HepG2 (cell line): ENCODE data around the gene YPEL5. TPM values are rescaled to one million over a fixed set of nuclear protein-coding genes. Genes with fewer than 3 reads are reported as not detected.
A peak's percentile ranks its signal among the peaks of the same experiment; 100 is the strongest.

Experiments
- BRCA1 ChIP-seq: sonication (generic); formaldehyde crosslinking; IDR thresholded peaks from 2 replicates; pipeline ENCODE4 v1.4.0; 2020; ENCODE audit warnings: missing genetic modification reagents
- CEBPB ChIP-seq: IDR thresholded peaks from 2 replicates; pipeline ENCODE4 v1.6.1; 2011; ENCODE audit warnings: low read depth, low read length, improper control_type of control experiment, borderline replicate concordance
- FOSL2 ChIP-seq: sonication (generic); formaldehyde crosslinking; IDR thresholded peaks from 2 replicates; pipeline ENCODE4 v1.4.0; 2020; ENCODE audit warnings: missing genetic modification reagents
- FOXA1 ChIP-seq, 2 experiments: fragments of 450-650 bp in 1 of 2; sonication (generic) in 1 of 2; formaldehyde crosslinking in 1 of 2; IDR thresholded peaks; 2 replicates each; pipeline versions ENCODE4 v1.4.0 to v1.6.1; 2016 to 2020; ENCODE audit warnings: missing genetic modification reagents in 1 of 2
- FOXA3 ChIP-seq: IDR thresholded peaks from 2 replicates; pipeline ENCODE4 v1.6.1; 2016; ENCODE audit warnings: missing genetic modification reagents, missing compliant biosample characterization
- FOXK1 ChIP-seq: sonication (generic); formaldehyde crosslinking; IDR thresholded peaks from 2 replicates; pipeline ENCODE4 v1.4.0; 2020; ENCODE audit warnings: low read depth, missing genetic modification reagents, borderline replicate concordance
- FOXP1 ChIP-seq, 2 experiments: fragments of 450-650 bp in 1 of 2; IDR thresholded peaks; 2 replicates each; pipeline ENCODE4 v1.6.1; 2017 to 2018; ENCODE audit warnings: antibody characterized with exemption in 1 of 2
- GATAD2A ChIP-seq: IDR thresholded peaks from 2 replicates; pipeline ENCODE4 v1.6.1; 2016
- HNF4A ChIP-seq: sonication (generic); formaldehyde crosslinking; IDR thresholded peaks from 2 replicates; pipeline ENCODE4 v1.4.0; 2020; ENCODE audit warnings: missing genetic modification reagents
- HOXD1 ChIP-seq: sonication (generic); formaldehyde crosslinking; IDR thresholded peaks from 2 replicates; pipeline ENCODE4 v1.5.0; 2020; ENCODE audit warnings: missing genetic modification reagents
- MEF2D ChIP-seq: sonication (generic); formaldehyde crosslinking; IDR thresholded peaks from 2 replicates; pipeline ENCODE4 v1.5.1; 2020; ENCODE audit warnings: mild to moderate bottlenecking, missing genetic modification reagents
- POLR2G ChIP-seq: fragments of 200-400 bp; formaldehyde crosslinking; IDR thresholded peaks from 2 replicates; pipeline ENCODE4 v1.6.1; 2018; ENCODE audit warnings: mild to moderate bottlenecking, low read depth, low read length, moderate library complexity
- THAP11 ChIP-seq: IDR thresholded peaks from 2 replicates; pipeline ENCODE4 v1.6.1; 2016; ENCODE audit warnings: missing biosample characterization, missing genetic modification reagents
- ZBTB3 ChIP-seq: sonication (generic); formaldehyde crosslinking; IDR thresholded peaks from 2 replicates; pipeline ENCODE4 v1.4.0; 2020; ENCODE audit warnings: low read depth, mild to moderate bottlenecking, moderate library complexity, missing genetic modification reagents, borderline replicate concordance
- ZFP1 ChIP-seq: IDR thresholded peaks from 2 replicates; pipeline ENCODE4 v1.6.1; 2016
- ZNF12 ChIP-seq: sonication (generic); formaldehyde crosslinking; IDR thresholded peaks from 2 replicates; pipeline ENCODE4 v1.5.0; 2020; ENCODE audit warnings: missing genetic modification reagents
- ZNF264 ChIP-seq: sonication (generic); formaldehyde crosslinking; IDR thresholded peaks from 2 replicates; pipeline ENCODE4 v1.4.0; 2020; ENCODE audit warnings: missing genetic modification reagents
- ZNF616 ChIP-seq: sonication (generic); formaldehyde crosslinking; IDR thresholded peaks from 2 replicates; pipeline ENCODE4 v1.5.0; 2020; ENCODE audit warnings: low read depth, mild to moderate bottlenecking, missing genetic modification reagents
- ZNF644 ChIP-seq: IDR thresholded peaks from 2 replicates; pipeline ENCODE4 v1.6.1; 2016; ENCODE audit warnings: low read depth
- ZNF724P ChIP-seq: sonication (generic); formaldehyde crosslinking; IDR thresholded peaks from 2 replicates; pipeline ENCODE4 v1.8.0; 2022; ENCODE audit warnings: missing genetic modification reagents, borderline replicate concordance
- polyA plus RNA-seq, 8 experiments: library from polyadenylated mRNA; depleted of rRNA in 3 of 8; stranded (reverse) in 7 of 8; unstranded in 1 of 8; fragments of >200 nt; fragmentation: Illumina TruSeq in 4 of 8; extraction: Trizol in 4 of 8; gene quantifications; 2 replicates each; pipeline versions ENCODE4 v1.2.1 to v1.2.3, GENCODE V29; 2011 to 2016; ENCODE audit warnings: low read depth in 4 of 8, missing spikeins in 1 of 8, mixed read lengths in 1 of 8; ENCODE audit not compliant: insufficient read depth in 1 of 8
- total RNA-seq, 5 experiments: library from RNA; depleted of rRNA; stranded (reverse); fragments of >200 nt; fragmentation: Illumina TruSeq; extraction: Trizol; gene quantifications; 2 replicates each; pipeline ENCODE4 v1.2.3, GENCODE V29; 2016; ENCODE audit warnings: low read depth in 1 of 5
- TF ChIP-seq, protein P1 (sequence below): sonication (generic); formaldehyde crosslinking; IDR thresholded peaks from 2 replicates; pipeline ENCODE4 v1.9.0; 2021; ENCODE audit warnings: mild to moderate bottlenecking, missing genetic modification reagents
- TF ChIP-seq, protein P2 (sequence below): IDR thresholded peaks from 2 replicates; pipeline ENCODE4 v1.4.0; 2020; ENCODE audit warnings: mild to moderate bottlenecking, missing genetic modification reagents

Gene YPEL5
- total and polyA plus RNA-seq, 2 of the 13 experiments (the other 11 are each of a cell fraction or from before 2014, with no cell fraction given): 12.7 to 49.7 TPM

DNA sequence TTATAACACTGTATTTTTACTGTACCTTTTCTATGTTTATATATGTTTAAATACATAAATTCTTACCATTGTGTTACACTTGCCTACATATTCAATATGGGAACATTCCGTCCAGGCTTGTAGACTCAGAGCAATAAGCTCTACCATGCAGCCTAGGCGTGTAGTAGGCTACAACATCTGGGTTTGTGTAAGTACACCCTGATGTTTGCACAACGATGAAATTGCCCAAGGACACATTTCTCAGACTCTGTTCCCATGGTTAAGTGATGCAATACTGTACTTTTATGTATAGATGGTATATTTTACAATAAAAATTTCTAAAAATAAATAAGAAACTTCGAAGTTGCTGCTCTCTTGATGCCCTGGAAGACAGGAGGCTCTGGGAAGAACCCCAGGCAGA is 38.4 kb downstream of the YPEL5 start (continued):
- TF ChIP-seq, protein P1, sequence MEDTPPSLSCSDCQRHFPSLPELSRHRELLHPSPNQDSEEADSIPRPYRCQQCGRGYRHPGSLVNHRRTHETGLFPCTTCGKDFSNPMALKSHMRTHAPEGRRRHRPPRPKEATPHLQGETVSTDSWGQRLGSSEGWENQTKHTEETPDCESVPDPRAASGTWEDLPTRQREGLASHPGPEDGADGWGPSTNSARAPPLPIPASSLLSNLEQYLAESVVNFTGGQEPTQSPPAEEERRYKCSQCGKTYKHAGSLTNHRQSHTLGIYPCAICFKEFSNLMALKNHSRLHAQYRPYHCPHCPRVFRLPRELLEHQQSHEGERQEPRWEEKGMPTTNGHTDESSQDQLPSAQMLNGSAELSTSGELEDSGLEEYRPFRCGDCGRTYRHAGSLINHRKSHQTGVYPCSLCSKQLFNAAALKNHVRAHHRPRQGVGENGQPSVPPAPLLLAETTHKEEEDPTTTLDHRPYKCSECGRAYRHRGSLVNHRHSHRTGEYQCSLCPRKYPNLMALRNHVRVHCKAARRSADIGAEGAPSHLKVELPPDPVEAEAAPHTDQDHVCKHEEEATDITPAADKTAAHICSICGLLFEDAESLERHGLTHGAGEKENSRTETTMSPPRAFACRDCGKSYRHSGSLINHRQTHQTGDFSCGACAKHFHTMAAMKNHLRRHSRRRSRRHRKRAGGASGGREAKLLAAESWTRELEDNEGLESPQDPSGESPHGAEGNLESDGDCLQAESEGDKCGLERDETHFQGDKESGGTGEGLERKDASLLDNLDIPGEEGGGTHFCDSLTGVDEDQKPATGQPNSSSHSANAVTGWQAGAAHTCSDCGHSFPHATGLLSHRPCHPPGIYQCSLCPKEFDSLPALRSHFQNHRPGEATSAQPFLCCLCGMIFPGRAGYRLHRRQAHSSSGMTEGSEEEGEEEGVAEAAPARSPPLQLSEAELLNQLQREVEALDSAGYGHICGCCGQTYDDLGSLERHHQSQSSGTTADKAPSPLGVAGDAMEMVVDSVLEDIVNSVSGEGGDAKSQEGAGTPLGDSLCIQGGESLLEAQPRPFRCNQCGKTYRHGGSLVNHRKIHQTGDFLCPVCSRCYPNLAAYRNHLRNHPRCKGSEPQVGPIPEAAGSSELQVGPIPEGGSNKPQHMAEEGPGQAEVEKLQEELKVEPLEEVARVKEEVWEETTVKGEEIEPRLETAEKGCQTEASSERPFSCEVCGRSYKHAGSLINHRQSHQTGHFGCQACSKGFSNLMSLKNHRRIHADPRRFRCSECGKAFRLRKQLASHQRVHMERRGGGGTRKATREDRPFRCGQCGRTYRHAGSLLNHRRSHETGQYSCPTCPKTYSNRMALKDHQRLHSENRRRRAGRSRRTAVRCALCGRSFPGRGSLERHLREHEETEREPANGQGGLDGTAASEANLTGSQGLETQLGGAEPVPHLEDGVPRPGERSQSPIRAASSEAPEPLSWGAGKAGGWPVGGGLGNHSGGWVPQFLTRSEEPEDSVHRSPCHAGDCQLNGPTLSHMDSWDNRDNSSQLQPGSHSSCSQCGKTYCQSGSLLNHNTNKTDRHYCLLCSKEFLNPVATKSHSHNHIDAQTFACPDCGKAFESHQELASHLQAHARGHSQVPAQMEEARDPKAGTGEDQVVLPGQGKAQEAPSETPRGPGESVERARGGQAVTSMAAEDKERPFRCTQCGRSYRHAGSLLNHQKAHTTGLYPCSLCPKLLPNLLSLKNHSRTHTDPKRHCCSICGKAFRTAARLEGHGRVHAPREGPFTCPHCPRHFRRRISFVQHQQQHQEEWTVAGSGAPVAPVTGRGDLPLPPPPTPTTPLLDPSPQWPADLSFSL: peak; percentile 76; the same call in 1 of the 2 replicates
- TF ChIP-seq ZNF616 (CRISPR knock-in tag): no peak
- no peak for TF ChIP-seq FOXP1 (IDR thresholded peaks at IDR 0.05)
- 0 out of 2 replicates have a peak, but pooled peaks have one; percentile 11 for TF ChIP-seq FOXP1 (CRISPR knock-in tag; IDR thresholded peaks at IDR 0.05)
- TF ChIP-seq FOSL2 (CRISPR knock-in tag): peak; percentile 43; the same call in 1 of the 2 replicates
- no peak for TF ChIP-seq FOXA1 (IDR thresholded peaks at IDR 0.05)
- peak; percentile 66 for TF ChIP-seq FOXA1 (CRISPR knock-in tag; IDR thresholded peaks at IDR 0.05)
- no peak for TF ChIP-seq ZNF264
- peak; percentile 87 for TF ChIP-seq ZNF12 (CRISPR knock-in tag)
- peak; percentile 98 for TF ChIP-seq CEBPB
- TF ChIP-seq ZFP1 (CRISPR knock-in tag): peak; percentile 35; the same call in 1 of the 2 replicates
- TF ChIP-seq ZNF724P (CRISPR knock-in tag): peak; percentile 36; the same call in 1 of the 2 replicates
- peak; percentile 83; the same call in 1 of the 2 replicates for TF ChIP-seq FOXA3 (CRISPR knock-in tag)
- TF ChIP-seq, protein P2, sequence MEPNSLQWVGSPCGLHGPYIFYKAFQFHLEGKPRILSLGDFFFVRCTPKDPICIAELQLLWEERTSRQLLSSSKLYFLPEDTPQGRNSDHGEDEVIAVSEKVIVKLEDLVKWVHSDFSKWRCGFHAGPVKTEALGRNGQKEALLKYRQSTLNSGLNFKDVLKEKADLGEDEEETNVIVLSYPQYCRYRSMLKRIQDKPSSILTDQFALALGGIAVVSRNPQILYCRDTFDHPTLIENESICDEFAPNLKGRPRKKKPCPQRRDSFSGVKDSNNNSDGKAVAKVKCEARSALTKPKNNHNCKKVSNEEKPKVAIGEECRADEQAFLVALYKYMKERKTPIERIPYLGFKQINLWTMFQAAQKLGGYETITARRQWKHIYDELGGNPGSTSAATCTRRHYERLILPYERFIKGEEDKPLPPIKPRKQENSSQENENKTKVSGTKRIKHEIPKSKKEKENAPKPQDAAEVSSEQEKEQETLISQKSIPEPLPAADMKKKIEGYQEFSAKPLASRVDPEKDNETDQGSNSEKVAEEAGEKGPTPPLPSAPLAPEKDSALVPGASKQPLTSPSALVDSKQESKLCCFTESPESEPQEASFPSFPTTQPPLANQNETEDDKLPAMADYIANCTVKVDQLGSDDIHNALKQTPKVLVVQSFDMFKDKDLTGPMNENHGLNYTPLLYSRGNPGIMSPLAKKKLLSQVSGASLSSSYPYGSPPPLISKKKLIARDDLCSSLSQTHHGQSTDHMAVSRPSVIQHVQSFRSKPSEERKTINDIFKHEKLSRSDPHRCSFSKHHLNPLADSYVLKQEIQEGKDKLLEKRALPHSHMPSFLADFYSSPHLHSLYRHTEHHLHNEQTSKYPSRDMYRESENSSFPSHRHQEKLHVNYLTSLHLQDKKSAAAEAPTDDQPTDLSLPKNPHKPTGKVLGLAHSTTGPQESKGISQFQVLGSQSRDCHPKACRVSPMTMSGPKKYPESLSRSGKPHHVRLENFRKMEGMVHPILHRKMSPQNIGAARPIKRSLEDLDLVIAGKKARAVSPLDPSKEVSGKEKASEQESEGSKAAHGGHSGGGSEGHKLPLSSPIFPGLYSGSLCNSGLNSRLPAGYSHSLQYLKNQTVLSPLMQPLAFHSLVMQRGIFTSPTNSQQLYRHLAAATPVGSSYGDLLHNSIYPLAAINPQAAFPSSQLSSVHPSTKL (CRISPR knock-in tag): peak; percentile 80
- peak; percentile 62 for TF ChIP-seq HNF4A (CRISPR knock-in tag)
- TF ChIP-seq BRCA1 (CRISPR knock-in tag): no peak
- no peak for TF ChIP-seq HOXD1 (CRISPR knock-in tag)
- peak; percentile 46; the same call in 1 of the 2 replicates for TF ChIP-seq FOXK1
- TF ChIP-seq MEF2D: no peak
- peak; percentile 29; the same call in 1 of the 2 replicates for TF ChIP-seq ZNF644 (CRISPR knock-in tag)
- no peak for TF ChIP-seq ZBTB3
- peak; percentile 41; the same call in 1 of the 2 replicates for TF ChIP-seq THAP11 (CRISPR knock-in tag)
- TF ChIP-seq POLR2G: no peak
- peak; percentile 74 for TF ChIP-seq GATAD2A (CRISPR knock-in tag)
